HEK293T (cell line): Measurements from ENCODE around the gene SSBP2.

Source experiments
- CTCF ChIA-PET: fragments of 350-600 bp; formaldehyde crosslinking; extraction: SDS; loops from one replicate; lab custom pipeline; 2021; ENCODE audit warnings: antibody characterized with exemption, inconsistent platforms; lab: Yijun Ruan, JAX
- POLR2A ChIA-PET: fragments of 350-600 bp; formaldehyde crosslinking; extraction: SDS; loops from one replicate; lab custom pipeline; 2020; ENCODE audit warnings: antibody characterized with exemption, inconsistent platforms; lab: Yijun Ruan, JAX
- DNase-seq: peaks from one replicate; pipeline ENCODE4 v3.0.0; 2012; ENCODE audit warnings: mixed read lengths; ENCODE audit errors: extremely low spot score
- ARNT ChIP-seq: fragments of 450-650 bp; IDR thresholded peaks from 2 replicates; pipeline ENCODE4 v1.6.1; 2017; ENCODE audit warnings: mild to moderate bottlenecking
- BHLHE40 ChIP-seq: fragments of 450-650 bp; IDR thresholded peaks from 2 replicates; pipeline ENCODE4 v1.6.1; 2016; ENCODE audit warnings: mild to moderate bottlenecking, moderate library complexity, borderline replicate concordance
- CTBP1 ChIP-seq: fragments of 450-650 bp; IDR thresholded peaks from 2 replicates; pipeline ENCODE4 v1.6.1; 2016; ENCODE audit warnings: borderline replicate concordance
- ELF4 ChIP-seq: fragments of 450-650 bp; IDR thresholded peaks from 2 replicates; pipeline ENCODE4 v1.6.1; 2017; ENCODE audit warnings: antibody characterized with exemption
- FOXA1 ChIP-seq: fragments of 450-650 bp; IDR thresholded peaks from 2 replicates; pipeline ENCODE4 v1.6.1; 2016; ENCODE audit warnings: mild to moderate bottlenecking
- FOXK2 ChIP-seq: fragments of 450-650 bp; IDR thresholded peaks from 2 replicates; pipeline ENCODE4 v1.6.1; 2016; ENCODE audit warnings: mild to moderate bottlenecking
- FOXM1 ChIP-seq: fragments of 450-650 bp; IDR thresholded peaks from 2 replicates; pipeline ENCODE4 v1.6.1; 2017; ENCODE audit warnings: mild to moderate bottlenecking, borderline replicate concordance
- HDGF ChIP-seq: fragments of 450-650 bp; IDR thresholded peaks from 2 replicates; pipeline ENCODE4 v1.6.1; 2017; ENCODE audit warnings: antibody characterized with exemption, borderline replicate concordance
- L3MBTL2 ChIP-seq: fragments of 450-650 bp; conservative IDR thresholded peaks from 2 replicates; pipeline ENCODE4 v1.6.1; 2016; ENCODE audit warnings: mild to moderate bottlenecking
- LEF1 ChIP-seq: fragments of 450-650 bp; IDR thresholded peaks from 2 replicates; pipeline ENCODE4 v1.6.1; 2017; ENCODE audit warnings: mild to moderate bottlenecking, borderline replicate concordance
- NFRKB ChIP-seq: fragments of 450-650 bp; IDR thresholded peaks from 2 replicates; pipeline ENCODE4 v1.6.1; 2016; ENCODE audit warnings: mild to moderate bottlenecking, moderate library complexity
- SP1 ChIP-seq: fragments of 450-650 bp; IDR thresholded peaks from 2 replicates; pipeline ENCODE4 v1.6.1; 2017
- SUZ12 ChIP-seq: fragments of 450-650 bp; IDR thresholded peaks from 2 replicates; pipeline ENCODE4 v1.6.1; 2016; ENCODE audit warnings: mild to moderate bottlenecking
- TARDBP ChIP-seq: fragments of 450-650 bp; IDR thresholded peaks from 2 replicates; pipeline ENCODE4 v1.6.1; 2016
- ZNF384 ChIP-seq: fragments of 450-650 bp; IDR thresholded peaks from 2 replicates; pipeline ENCODE4 v1.6.1; 2016
- TF ChIP-seq, protein P1 (sequence below): fragments of 450-650 bp; IDR thresholded peaks from 2 replicates; pipeline ENCODE4 v1.6.1; 2016

SSBP2 gene

GRCh38 chr5:81729276-81729675, 21.6 kb downstream of the SSBP2 start:
- ChIA-PET CTCF (no interaction called here), POLR2A (no interaction called here)
- TF ChIP-seq FOXK2, result no peak
- no peak for TF ChIP-seq LEF1
- TF ChIP-seq TARDBP, result no peak
- no peak for TF ChIP-seq NFRKB
- no peak for TF ChIP-seq FOXM1
- no peak for TF ChIP-seq HDGF
- no peak for TF ChIP-seq ELF4
- TF ChIP-seq FOXA1, result no peak
- TF ChIP-seq SUZ12, result no peak
- TF ChIP-seq BHLHE40, result no peak
- no peak for TF ChIP-seq L3MBTL2
- no peak for TF ChIP-seq ZNF384
- no peak for TF ChIP-seq SP1
- DNase-seq, result no peak

DNA sequence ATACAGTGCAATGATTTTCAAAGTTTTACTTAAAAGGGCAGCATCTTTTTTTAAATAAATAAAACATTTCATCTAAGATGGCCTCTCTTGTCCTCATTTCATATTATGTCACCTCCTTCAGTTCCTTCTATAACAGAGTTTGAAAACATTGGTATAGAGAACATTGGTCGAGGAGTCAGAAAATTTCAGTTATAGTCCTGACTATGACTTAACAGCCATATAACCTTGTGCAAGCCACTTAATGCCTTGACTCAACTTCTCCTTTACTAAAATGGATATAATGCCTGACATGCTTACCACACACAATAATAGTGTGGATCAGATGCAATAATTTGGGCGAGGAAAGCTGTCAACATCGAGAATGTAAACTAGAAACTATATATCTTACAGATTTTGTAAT, 22.6 kb downstream of the SSBP2 start:
- CTCF ChIA-PET, result no interaction called here
- DNase-seq, result no peak
- POLR2A ChIA-PET, result no interaction called here
- TF ChIP-seq NFRKB (no peak), L3MBTL2 (no peak), SP1 (no peak), BHLHE40 (no peak), FOXA1 (no peak), CTBP1 (no peak), LEF1 (no peak), ZNF384 (no peak)
- TF ChIP-seq, protein P1, sequence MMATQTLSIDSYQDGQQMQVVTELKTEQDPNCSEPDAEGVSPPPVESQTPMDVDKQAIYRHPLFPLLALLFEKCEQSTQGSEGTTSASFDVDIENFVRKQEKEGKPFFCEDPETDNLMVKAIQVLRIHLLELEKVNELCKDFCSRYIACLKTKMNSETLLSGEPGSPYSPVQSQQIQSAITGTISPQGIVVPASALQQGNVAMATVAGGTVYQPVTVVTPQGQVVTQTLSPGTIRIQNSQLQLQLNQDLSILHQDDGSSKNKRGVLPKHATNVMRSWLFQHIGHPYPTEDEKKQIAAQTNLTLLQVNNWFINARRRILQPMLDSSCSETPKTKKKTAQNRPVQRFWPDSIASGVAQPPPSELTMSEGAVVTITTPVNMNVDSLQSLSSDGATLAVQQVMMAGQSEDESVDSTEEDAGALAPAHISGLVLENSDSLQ, result no peak

- CTCF ChIA-PET, result no interaction called here
- POLR2A ChIA-PET, result no interaction called here
- TF ChIP-seq NFRKB (no peak), TARDBP (no peak), SP1 (no peak), ELF4 (no peak), L3MBTL2 (no peak), FOXA1 (no peak), FOXK2 (no peak), ZNF384 (no peak), FOXM1 (no peak)
- no peak for DNase-seq
Measured at GRCh38 chr5:81726297-81726696, 24.6 kb downstream of the SSBP2 start.

GRCh38 chr5:81724571-81724970, 26.3 kb downstream of the SSBP2 start:
- TF ChIP-seq TARDBP (no peak), ZNF384 (no peak), ELF4 (no peak), FOXM1 (no peak), SUZ12 (no peak), LEF1 (no peak), FOXK2 (no peak), BHLHE40 (no peak), L3MBTL2 (no peak), CTBP1 (no peak), NFRKB (no peak), ARNT (no peak), SP1 (no peak), FOXA1 (no peak), HDGF (no peak)
- TF ChIP-seq, protein P1, result no peak
- ChIA-PET CTCF (no interaction called here), POLR2A (no interaction called here)
- DNase-seq, result no peak

DNA sequence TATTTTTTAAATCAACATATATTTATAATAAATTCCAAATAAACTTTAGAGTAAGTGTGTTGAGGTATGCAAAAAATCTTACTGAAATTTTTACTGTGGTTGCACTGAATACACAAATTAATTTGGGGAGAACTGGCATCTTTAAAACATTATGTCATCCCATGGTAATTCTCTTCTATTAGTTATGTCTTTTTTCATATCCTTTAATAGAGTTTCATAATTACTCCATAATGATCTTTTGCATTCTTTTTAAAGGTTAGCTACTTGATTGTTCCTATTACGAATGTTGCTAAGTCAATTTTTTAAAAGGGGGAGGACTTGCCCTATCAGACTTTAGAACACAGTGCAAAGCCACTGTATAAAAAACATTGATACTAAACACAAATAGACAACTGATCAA, 26.8 kb downstream of the SSBP2 start:
- no peak for DNase-seq
- TF ChIP-seq FOXM1 (no peak), SP1 (no peak), ZNF384 (no peak), TARDBP (no peak), L3MBTL2 (no peak), FOXK2 (no peak)
- ChIA-PET CTCF (no interaction called here), POLR2A (no interaction called here)

DNA sequence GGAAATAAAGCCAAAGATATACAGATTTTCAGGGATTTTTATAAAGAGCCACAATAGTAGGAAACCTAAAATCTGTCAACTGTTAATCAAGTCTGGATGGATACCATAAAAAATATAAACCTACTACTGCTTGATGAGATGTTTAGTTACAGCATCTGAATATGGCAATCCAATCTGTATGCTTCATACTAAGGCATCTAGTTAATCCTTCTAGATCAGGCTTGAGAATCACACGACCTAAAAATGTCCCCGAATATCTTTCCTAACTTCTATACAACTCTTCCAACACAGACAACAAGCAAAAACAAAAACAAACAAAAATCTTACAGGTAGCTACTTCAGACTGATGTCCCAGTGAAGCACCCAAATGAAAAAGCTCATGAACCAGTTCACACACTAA, 29.8 kb downstream of the SSBP2 start:
- TF ChIP-seq ZNF384 (no peak), L3MBTL2 (no peak), NFRKB (no peak), LEF1 (no peak), FOXA1 (no peak), ELF4 (no peak), SP1 (no peak), TARDBP (no peak), SUZ12 (no peak), ARNT (no peak), CTBP1 (no peak), FOXM1 (no peak), HDGF (no peak), BHLHE40 (no peak), FOXK2 (no peak)
- TF ChIP-seq, protein P1, result no peak
- no peak for DNase-seq
- POLR2A ChIA-PET, result no interaction called here

More for the DNA sequence above, 29.8 kb downstream of the SSBP2 start:
- CTCF ChIA-PET, result no interaction called here
